DMS53 treated with DMSO at 0.1 percent for 48 hours (cell line): Measurements from ENCODE around the gene FAM131C.
"Not testable (repeated sequence)": the region's sequence is repeated elsewhere in the genome, so short reads cannot be mapped to it uniquely, and the experiment has no call there.

Source experiments
- DNase-seq: peaks from one replicate; lab custom pipeline; 2025; ENCODE audit not compliant: unreplicated experiment; lab: John Stamatoyannopoulos, UW

FAM131C gene

GRCh38 chr1:16041200-16041599 lies 32.3 kb downstream of the FAM131C start:
- DNase-seq: no peak

GRCh38 chr1:16039871-16040270 lies 33.6 kb downstream of the FAM131C start:
- DNase-seq: not testable (repeated sequence)

DNA sequence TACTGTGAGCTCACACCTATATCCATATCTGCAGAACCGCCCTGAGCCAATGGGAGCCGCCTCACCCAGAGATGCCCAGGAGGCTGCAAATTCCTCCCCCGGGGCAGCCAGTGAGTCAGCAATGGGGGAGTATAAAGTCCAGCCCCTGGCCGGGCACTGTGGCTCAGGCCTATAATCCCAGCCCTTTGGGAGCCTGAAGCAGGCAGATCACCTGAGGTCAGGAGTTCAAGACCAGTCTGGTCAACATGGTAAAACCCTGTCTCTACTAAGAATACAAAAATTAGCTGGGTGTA lies 34.9 kb downstream of the FAM131C start:
- DNase-seq: no peak

DNA sequence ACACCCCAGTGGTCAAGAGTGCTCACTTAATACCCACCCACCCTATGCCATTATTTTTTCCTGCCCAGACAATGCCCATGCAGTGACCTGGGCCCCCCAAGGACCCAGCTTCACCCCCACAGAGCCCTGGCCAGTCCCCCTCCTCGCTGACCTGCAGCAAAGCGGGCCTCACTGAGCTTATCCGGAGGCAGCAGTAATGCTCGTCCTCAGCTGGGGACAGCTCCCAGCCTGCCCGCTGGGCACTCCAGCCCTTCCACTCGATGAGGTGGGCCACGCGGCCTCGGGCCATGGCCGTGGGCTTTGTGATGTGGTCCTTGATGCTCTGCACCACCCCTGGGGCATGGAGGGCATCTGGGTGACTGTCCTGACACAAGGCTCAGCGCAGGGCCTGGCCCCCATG lies 37.0 kb downstream of the FAM131C start:
- not testable (repeated sequence) for DNase-seq

- DNase-seq: not testable (repeated sequence)
These were observed 40.3 kb downstream of the FAM131C start for GRCh38 chr1:16033103-16033632.

GRCh38 chr1:16032388-16033102 lies 40.9 kb downstream of the FAM131C start:
- peak; percentile 26 for DNase-seq

DNA sequence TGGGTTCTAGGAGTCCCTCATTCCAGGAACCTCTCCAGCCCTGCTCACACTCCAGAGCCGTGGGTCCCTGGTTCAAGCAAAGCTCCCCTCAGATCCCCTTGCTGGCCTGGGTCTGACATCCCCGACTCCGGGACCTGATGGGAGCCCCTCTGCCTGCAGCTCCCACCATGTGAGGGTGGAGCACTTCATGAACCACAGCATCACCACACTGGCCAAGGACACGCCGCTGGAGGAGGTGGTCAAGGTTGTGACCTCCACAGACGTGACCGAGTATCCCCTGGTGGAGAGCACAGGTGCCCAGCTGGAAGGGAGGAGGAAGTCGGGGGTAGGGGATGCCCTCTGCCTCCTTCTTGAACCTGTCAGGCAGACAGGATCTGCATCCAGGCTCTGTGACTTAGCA lies 41.9 kb downstream of the FAM131C start:
- DNase-seq: no peak

GRCh38 chr1:16029288-16029687 lies 44.2 kb downstream of the FAM131C start:
- DNase-seq: no peak

GRCh38 chr1:16029003-16029268 lies 44.5 kb downstream of the FAM131C start:
- not testable (repeated sequence) for DNase-seq

- no peak for DNase-seq
These were observed 45.0 kb downstream of the FAM131C start for GRCh38 chr1:16028237-16029002.

- DNase-seq: no peak
These were observed 46.5 kb downstream of the FAM131C start for GRCh38 chr1:16026723-16027484.

GRCh38 chr1:16026302-16026701 lies 47.1 kb downstream of the FAM131C start:
- DNase-seq: not testable (repeated sequence)

DNA sequence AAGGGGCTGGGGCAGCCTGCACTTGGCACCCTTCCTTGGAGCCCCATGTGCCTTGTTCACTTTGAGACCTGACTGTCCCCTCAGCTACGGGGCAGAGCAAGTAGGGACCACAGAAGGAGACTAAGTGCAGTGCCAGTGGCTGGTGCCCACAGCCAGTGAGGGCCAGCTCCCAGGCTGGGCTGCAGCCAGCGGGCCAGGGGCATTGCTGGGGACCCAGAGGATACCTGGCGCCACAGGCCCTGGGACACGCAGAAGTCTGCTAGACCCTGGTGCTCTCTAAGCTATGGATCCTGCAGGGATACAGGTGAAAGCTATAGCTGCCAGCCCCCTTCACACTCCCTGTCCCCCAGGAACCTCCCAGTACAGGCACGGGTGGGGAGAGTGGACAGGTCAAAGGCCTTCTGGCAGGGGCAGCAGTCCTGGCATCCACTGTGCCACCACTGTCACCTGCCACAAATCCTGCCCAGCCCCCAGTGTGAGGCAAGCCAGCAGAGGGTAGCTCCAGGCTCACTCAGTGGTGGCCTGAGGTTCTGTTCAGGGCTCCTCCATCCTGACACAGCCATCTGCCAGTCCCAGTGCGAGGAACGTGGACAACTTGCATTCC lies 50.3 kb downstream of the FAM131C start:
- no peak for DNase-seq

GRCh38 chr1:16022393-16022792 lies 51.1 kb downstream of the FAM131C start:
- DNase-seq: no peak

GRCh38 chr1:16021681-16022080 lies 51.8 kb downstream of the FAM131C start, which contains the start of gene CLCNKA:
Gene CLCNKA (plus strand): TSS chr1:16022036. CDS start chr1:16022620, 584 bp downstream.
- DNase-seq: no peak

DNA sequence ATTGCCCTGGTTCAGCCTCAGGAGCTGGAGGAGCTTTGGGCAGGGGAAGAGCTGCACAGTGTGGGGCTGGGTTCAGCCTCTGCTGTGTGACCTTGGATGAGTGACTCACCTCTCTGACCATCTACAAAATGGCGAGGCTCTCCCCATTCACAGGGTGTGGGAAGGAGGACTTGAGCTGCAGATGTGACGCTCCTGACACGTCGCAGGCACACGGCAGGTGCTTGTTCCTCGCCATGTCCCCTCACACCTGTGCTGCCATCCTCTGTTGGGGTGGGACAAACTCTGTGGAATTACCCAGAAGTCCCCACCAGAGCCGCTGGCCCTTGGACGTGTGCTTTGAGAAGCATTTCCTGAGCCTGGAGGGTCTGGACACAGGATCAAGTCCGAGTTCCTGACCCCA lies 52.6 kb downstream of the FAM131C start:
- not testable (repeated sequence) for DNase-seq

DNA sequence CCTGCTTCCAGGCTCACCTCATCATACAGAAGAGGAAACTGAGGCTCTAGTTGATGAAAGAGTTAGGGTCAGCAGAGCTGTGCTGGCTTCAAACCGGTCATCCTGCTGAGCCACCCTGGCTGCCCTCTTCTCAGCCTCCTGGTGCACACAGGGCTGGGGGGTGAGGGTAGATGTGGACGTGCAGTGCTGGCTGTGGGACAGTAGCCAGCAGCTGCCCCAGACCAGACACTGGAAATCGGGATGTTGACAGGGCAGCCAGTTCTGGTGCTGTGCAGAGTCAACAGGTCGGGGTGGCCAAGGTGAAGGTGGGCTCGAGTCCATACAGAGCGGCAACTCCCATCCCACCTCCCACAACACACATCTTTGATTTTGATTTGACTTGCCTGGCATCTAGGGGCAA lies 53.1 kb downstream of the FAM131C start:
- no peak for DNase-seq

DNA sequence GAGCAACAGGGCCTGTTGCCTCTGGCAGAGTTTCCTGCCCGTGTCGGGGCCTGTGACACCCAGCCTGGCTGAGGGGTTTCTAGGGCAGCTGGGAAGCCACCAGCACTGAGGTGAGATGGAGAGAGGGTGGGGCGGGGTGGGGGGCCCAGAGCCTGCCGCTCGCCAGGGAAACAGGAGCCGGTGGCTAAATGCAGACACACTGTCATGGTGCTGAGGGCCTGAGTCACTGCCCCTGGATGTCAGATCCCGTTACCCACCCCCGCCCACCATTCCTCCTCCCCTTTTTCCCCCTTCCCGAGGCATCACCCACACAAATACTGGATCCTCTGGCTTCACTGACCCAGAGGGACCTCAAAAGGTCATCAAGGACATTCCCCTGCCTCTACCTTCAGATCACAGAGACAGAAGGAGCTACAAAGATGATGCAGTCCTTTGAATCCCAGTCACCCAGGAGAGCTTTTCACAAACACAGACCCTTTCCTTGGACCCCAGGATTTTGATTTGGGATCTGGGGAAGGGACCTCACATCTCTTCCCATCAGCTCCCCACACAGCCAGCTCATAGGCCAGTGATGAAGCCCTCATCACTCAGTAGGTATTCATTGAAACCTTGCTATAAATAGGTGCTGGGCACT lies 53.7 kb downstream of the FAM131C start:
- DNase-seq: no peak

- DNase-seq: no peak
These were observed 54.5 kb downstream of the FAM131C start for GRCh38 chr1:16018749-16019643.

- no peak for DNase-seq
These were observed 55.1 kb downstream of the FAM131C start for GRCh38 chr1:16018308-16018707.
